Measurements from ENCODE around the gene OR6C4.
"Not testable (repeated sequence)": the region's sequence is repeated elsewhere in the genome, so short reads cannot be mapped to it uniquely, and the experiment has no call there.

The OR6C4 gene

GRCh38 chr12:55549302-55549701, at the start of gene OR6C4:
OR6C4 (plus strand) TSS chr12:55549602; CDS start chr12:55551227, 1,625 bp downstream.
- no peak for DNase-seq (ENCODE audit: low spot score)

GRCh38 chr12:55499810-55500252, 49.6 kb upstream of the OR6C4 start:
- DNase-seq (ENCODE audit: low spot score): peak; percentile 53

GRCh38 chr12:55501601-55502000, 47.8 kb upstream of the OR6C4 start:
- no peak for DNase-seq (ENCODE audit: low spot score)

GRCh38 chr12:55515696-55516095, 33.7 kb upstream of the OR6C4 start:
- no peak for DNase-seq (ENCODE audit: low spot score)

- DNase-seq (ENCODE audit: low spot score): no peak
Measured at GRCh38 chr12:55516391-55516790, 33.0 kb upstream of the OR6C4 start.

GRCh38 chr12:55548235-55548634, 1.2 kb upstream of the OR6C4 start:
- DNase-seq (ENCODE audit: low spot score): not testable (repeated sequence)

GRCh38 chr12:55548756-55549155, 646 bp upstream of the OR6C4 start:
- DNase-seq (ENCODE audit: low spot score): no peak

GRCh38 chr12:55554296-55554695, 4.9 kb downstream of the OR6C4 start:
- no peak for DNase-seq (ENCODE audit: low spot score)

GRCh38 chr12:55570060-55570459, 20.7 kb downstream of the OR6C4 start:
- DNase-seq (ENCODE audit: low spot score): not testable (repeated sequence)

- not testable (repeated sequence) for DNase-seq (ENCODE audit: low spot score)
Measured at GRCh38 chr12:55570689-55571088, 21.3 kb downstream of the OR6C4 start.

GRCh38 chr12:55572168-55572567, 22.8 kb downstream of the OR6C4 start, which contains the start of gene OR2AP1:
OR2AP1 (plus strand) TSS chr12:55572468; CDS start chr12:55574415, 1,947 bp downstream.
- no peak for DNase-seq (ENCODE audit: low spot score)

GRCh38 chr12:55582066-55582465, 32.7 kb downstream of the OR6C4 start:
- DNase-seq (ENCODE audit: low spot score): no peak

- DNase-seq (ENCODE audit: low spot score): no peak
Measured at GRCh38 chr12:55585817-55586216, 36.4 kb downstream of the OR6C4 start.

- DNase-seq (ENCODE audit: low spot score): not testable (repeated sequence)
Measured at GRCh38 chr12:55590152-55590551, 40.8 kb downstream of the OR6C4 start.

Measured in COLO829 (cell line).